Cardiac muscle cell (in vitro differentiated cells and primary cell): ENCODE measurements around the gene TPM1. TPM values are rescaled to one million over a fixed set of nuclear protein-coding genes. Genes with fewer than 3 reads are reported as not detected.

Experiments used
- DNase-seq, 2 donors: peaks; one replicate each; pipeline versions ENCODE4 v3.0.0 to v3.0.0-alpha.2; 2010 to 2017; ENCODE audit warnings: low read depth in 1 of 2, low spot score in 1 of 2
- H3K27ac ChIP-seq: fragments of 200-600 bp; sonication (generic); 2 replicates; pipeline ENCODE4 v1.5.1; 2016
- H3K27me3 ChIP-seq: fragments of 200-600 bp; sonication (generic); 2 replicates; pipeline ENCODE4 v1.6.0; 2016; ENCODE audit warnings: control low read depth
- H3K36me3 ChIP-seq: fragments of 200-600 bp; sonication (generic); 2 replicates; pipeline ENCODE4 v1.5.1; 2016; ENCODE audit warnings: control low read depth
- H3K4me1 ChIP-seq: fragments of 200-600 bp; sonication (generic); 2 replicates; pipeline ENCODE4 v1.8.1; 2017; ENCODE audit warnings: low read depth, mild to moderate bottlenecking, mixed run types
- H3K4me3 ChIP-seq: fragments of 200-600 bp; sonication (generic); 2 replicates; pipeline ENCODE4 v1.5.1; 2016; ENCODE audit warnings: mild to moderate bottlenecking
- H3K9me3 ChIP-seq: fragments of 200-600 bp; sonication (generic); 2 replicates; pipeline ENCODE4 v1.5.1; 2017; ENCODE audit warnings: low read depth, mild to moderate bottlenecking, control low read depth
- polyA plus RNA-seq: library from polyadenylated mRNA; unstranded; fragments of >200 nt; fragmentation: Nextera tagmentation; extraction: Ambion mirVana; gene quantifications from 2 replicates; pipeline ENCODE4 v1.2.1, GENCODE V29; 2016
- total RNA-seq: library from RNA; depleted of rRNA; stranded (reverse); fragments of >200 nt; gene quantifications from 2 replicates; pipeline ENCODE4 v1.2.3, GENCODE V29; 2016
- TF ChIP-seq, protein P1 (sequence below): IDR thresholded peaks from 2 replicates; pipeline ENCODE4 v1.5.1; 2012; ENCODE audit warnings: low read depth, mild to moderate bottlenecking, low read length

TPM1 gene
- total and polyA plus RNA-seq, 2 experiments from 2014 or later, result 6,553 to 10,138 TPM

- Histone ChIP-seq H3K36me3 (peaks cover 78% of the 10 kb centered on the region), H3K27me3 (no peaks in the 10 kb centered on the region), H3K4me3 (no peak overlapping the region), H3K9me3 (no peaks in the 10 kb centered on the region), H3K4me1 (peaks cover 68% of the 10 kb centered on the region), H3K27ac (peak overlapping the region; percentile 100)
- TF ChIP-seq, protein P1, sequence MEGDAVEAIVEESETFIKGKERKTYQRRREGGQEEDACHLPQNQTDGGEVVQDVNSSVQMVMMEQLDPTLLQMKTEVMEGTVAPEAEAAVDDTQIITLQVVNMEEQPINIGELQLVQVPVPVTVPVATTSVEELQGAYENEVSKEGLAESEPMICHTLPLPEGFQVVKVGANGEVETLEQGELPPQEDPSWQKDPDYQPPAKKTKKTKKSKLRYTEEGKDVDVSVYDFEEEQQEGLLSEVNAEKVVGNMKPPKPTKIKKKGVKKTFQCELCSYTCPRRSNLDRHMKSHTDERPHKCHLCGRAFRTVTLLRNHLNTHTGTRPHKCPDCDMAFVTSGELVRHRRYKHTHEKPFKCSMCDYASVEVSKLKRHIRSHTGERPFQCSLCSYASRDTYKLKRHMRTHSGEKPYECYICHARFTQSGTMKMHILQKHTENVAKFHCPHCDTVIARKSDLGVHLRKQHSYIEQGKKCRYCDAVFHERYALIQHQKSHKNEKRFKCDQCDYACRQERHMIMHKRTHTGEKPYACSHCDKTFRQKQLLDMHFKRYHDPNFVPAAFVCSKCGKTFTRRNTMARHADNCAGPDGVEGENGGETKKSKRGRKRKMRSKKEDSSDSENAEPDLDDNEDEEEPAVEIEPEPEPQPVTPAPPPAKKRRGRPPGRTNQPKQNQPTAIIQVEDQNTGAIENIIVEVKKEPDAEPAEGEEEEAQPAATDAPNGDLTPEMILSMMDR, result no peak
- DNase-seq, result no peak
These were observed 11.7 kb downstream of the TPM1 start for GRCh38 chr15:63054281-63054683.

DNA sequence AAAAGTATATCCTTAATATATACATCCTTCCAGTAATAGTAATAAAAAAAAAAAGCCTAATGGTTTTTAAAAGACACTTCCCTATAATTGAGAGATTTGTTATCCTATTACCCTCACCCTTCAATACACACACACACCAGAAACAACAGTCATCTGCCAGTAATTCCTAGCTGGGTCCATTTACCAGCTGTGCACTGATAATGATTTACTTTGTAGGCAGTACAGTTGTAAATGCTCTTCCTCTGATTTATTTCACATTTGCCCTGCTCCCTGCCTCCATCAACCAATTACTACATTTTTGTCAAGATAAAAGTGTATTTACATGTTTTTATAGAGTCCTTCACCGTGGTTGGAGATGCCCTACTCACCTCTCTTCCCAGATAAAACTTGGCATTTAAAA is 12.4 kb downstream of the TPM1 start:
- Histone ChIP-seq H3K4me1 (peaks cover 68% of the 10 kb centered on the region), H3K9me3 (no peaks in the 10 kb centered on the region), H3K4me3 (no peak overlapping the region), H3K36me3 (peaks cover 80% of the 10 kb centered on the region), H3K27me3 (no peaks in the 10 kb centered on the region), H3K27ac (peak overlapping the region; percentile 100)
- DNase-seq, result no peak
- TF ChIP-seq, protein P1, result no peak

DNA sequence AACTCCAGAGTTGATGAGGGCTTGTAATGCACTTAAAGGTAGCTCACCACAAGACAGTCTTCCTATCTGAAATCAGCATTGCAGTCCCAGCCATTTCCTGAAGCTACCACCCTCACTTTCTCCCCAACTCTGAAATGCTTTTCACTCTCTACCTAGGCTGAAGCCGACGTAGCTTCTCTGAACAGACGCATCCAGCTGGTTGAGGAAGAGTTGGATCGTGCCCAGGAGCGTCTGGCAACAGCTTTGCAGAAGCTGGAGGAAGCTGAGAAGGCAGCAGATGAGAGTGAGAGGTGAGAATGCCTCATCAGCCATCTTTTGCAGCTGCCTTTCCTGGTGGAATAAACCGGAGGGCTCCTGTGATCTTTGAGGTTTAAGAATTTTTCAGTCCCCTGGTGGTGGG is 14.3 kb downstream of the TPM1 start:
- H3K27ac ChIP-seq, result peak overlapping the region; percentile 70
- TF ChIP-seq, protein P1, result no peak

DNA sequence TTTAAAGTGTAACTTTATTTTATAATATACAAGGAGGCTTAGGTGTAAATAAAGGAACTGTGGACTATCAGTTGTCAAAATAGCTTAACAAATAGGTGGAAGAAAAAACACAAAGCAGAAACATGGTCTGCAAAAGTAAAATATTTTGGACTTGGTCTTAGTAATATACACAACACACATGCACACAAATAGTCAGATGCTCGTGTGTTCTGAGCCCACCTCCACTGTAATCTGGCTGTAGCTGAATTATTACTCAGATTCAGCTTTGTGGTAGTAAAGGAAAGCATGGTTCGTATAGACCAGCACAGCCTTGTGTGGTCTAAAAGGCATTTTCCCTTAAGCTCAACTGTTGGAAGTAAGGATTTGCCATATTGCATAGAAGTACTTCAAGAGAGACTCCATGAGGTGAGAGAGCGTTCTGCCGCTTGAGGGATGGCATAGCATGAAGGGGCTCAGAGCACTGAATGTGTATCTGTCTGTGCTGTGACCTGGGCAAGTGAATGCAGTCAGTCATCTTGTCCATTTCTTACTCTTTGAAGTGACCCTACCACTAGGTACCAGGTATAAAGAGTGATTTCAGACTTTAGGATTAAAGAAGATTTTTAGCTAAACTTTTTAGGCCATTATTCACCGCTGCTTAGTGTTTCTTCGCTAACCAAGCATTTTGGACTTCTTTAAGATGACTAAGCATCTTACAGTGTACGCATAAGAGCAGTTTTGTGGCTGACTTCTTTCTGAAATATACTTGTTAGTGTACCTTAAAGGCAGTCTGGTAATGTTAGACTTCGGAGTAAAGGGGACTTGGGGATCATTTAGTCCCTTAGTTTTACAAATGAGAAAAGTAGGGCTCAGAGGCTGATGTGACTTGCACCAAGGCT is 15.2 kb downstream of the TPM1 start:
- H3K4me3 ChIP-seq, result no peak overlapping the region
- TF ChIP-seq, protein P1, result no peak
- peaks cover 58% of the 10 kb centered on the region for H3K4me1 ChIP-seq
- peaks cover 89% of the 10 kb centered on the region for H3K36me3 ChIP-seq
- H3K27me3 ChIP-seq, result no peaks in the 10 kb centered on the region
- H3K9me3 ChIP-seq, result no peaks in the 10 kb centered on the region
- DNase-seq, result no peak
- peak overlapping the region; percentile 70 for H3K27ac ChIP-seq

More for the DNA sequence above, 14.3 kb downstream of the TPM1 start:
- H3K36me3 ChIP-seq, result peaks cover 80% of the 10 kb centered on the region
- no peaks in the 10 kb centered on the region for H3K27me3 ChIP-seq
- peaks cover 66% of the 10 kb centered on the region for H3K4me1 ChIP-seq
- DNase-seq, result peak in 1 of 2 donors; percentile 67
- no peaks in the 10 kb centered on the region for H3K9me3 ChIP-seq
- H3K4me3 ChIP-seq, result no peak overlapping the region

DNA sequence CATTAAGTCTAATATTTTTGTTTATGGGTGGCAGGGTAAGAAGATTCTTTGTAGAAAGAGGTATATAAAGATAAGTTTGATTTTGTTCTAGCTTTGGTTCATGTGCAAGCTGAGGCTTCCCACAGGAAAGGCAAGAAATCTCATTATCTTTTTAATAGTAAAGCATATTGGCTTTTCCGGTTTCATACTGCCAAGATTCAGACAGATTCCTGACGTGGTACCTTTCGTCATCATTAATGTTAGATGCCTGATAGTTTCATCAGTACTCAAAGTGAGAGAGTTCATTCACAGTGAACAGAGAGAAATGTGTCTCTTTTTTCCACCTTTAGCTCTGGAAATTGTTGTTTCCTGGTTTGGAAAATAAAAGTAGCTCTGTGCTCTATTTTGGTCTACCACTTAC is 16.5 kb downstream of the TPM1 start:
- Histone ChIP-seq H3K4me3 (no peak overlapping the region), H3K27me3 (no peaks in the 10 kb centered on the region), H3K9me3 (no peaks in the 10 kb centered on the region), H3K36me3 (peaks cover 98% of the 10 kb centered on the region), H3K27ac (peak overlapping the region; percentile 70), H3K4me1 (peaks cover 47% of the 10 kb centered on the region)
- no peak for DNase-seq
- TF ChIP-seq, protein P1, result no peak
